GM12878 (cell line): ENCODE results near the gene TNFRSF9. TPM values are rescaled to one million over a fixed set of nuclear protein-coding genes. Genes with fewer than 3 reads are reported as not detected.

Experiments used
- ATAC-seq: fragments of 200-7000 bp; cut with Tn5 transposase; 3 replicates; pipeline ENCODE4 v1.9.1; 2020; ENCODE audit warnings: mild to moderate bottlenecking, moderate library complexity
- BruUV-seq: library from RNA; stranded (reverse); fragments of 400-500 nt; replicated peaks from 2 replicates; lab custom pipeline; 2021; lab: Mats Ljungman, UMichigan
- CTCF ChIA-PET: fragments of 300-600 bp; sonication (Branson Sonifier 250); formaldehyde crosslinking; extraction: SDS; loops from one replicate; lab custom pipeline; 2021; ENCODE audit warnings: inconsistent platforms; lab: Yijun Ruan, JAX
- POLR2A ChIA-PET: fragments of 350-600 bp; formaldehyde crosslinking; extraction: SDS; loops from one replicate; lab custom pipeline; 2021; ENCODE audit warnings: inconsistent platforms; lab: Charles Lee
- RAD21 ChIA-PET: fragments of 300-600 bp; sonication (Branson Sonifier 250); formaldehyde crosslinking; loops from one replicate; lab custom pipeline; 2023; ENCODE audit warnings: antibody characterized with exemption; ENCODE audit not compliant: unreplicated experiment; lab: Charles Lee
- SMC1A ChIA-PET: fragments of 300-600 bp; sonication (Branson Sonifier 250); formaldehyde crosslinking; loops from one replicate; lab custom pipeline; 2023; ENCODE audit not compliant: unreplicated experiment, uncharacterized antibody; lab: Charles Lee
- DNase-seq: peaks from one replicate; pipeline ENCODE4 v3.0.0-alpha.2; 2011; ENCODE audit warnings: low read depth, low spot score
- FAIRE-seq: peaks from 3 replicates; lab custom pipeline; 2011; peaks lifted over from hg19 to GRCh38; lab: Jason Lieb, UNC
- H2AFZ ChIP-seq: 2 replicates; pipeline ENCODE4 v1.6.0; 2011; ENCODE audit warnings: low read depth, low read length, control low read depth; ENCODE audit not compliant: control insufficient read depth
- H3K27ac ChIP-seq: 2 replicates; pipeline ENCODE4 v1.5.1; 2011; ENCODE audit warnings: control low read depth; ENCODE audit not compliant: control insufficient read depth, insufficient read depth
- H3K27me3 ChIP-seq, 2 experiments: replicated peaks in 1 of 2; 2 replicates each; pipeline versions ENCODE4 v1.6.0 to v1.6.1; 2011; ENCODE audit warnings: low read length in 1 of 2; ENCODE audit not compliant: control insufficient read depth in 2 of 2, insufficient read depth in 2 of 2
- H3K36me3 ChIP-seq, 2 experiments: 2 replicates each; pipeline ENCODE4 v1.5.1; 2011; ENCODE audit warnings: low read length in 1 of 2; ENCODE audit not compliant: control insufficient read depth in 2 of 2, insufficient read depth in 2 of 2
- H3K4me1 ChIP-seq: 2 replicates; pipeline ENCODE4 v1.6.1; 2011; ENCODE audit warnings: mild to moderate bottlenecking, low read length, moderate library complexity, mixed read lengths; ENCODE audit not compliant: control insufficient read depth, insufficient read depth
- H3K4me2 ChIP-seq: 2 replicates; pipeline ENCODE4 v1.6.0; 2011; ENCODE audit warnings: control low read depth; ENCODE audit not compliant: control insufficient read depth, insufficient read depth
- H3K4me3 ChIP-seq: fragments of 200-600 bp; sonication (generic); 2 replicates; pipeline ENCODE4 v1.5.1; 2016
- H3K79me2 ChIP-seq: 2 replicates; pipeline ENCODE4 v1.6.0; 2011; ENCODE audit warnings: low read length; ENCODE audit not compliant: control insufficient read depth, insufficient read depth
- H3K9ac ChIP-seq: 2 replicates; pipeline ENCODE4 v1.8.0; 2011; ENCODE audit warnings: low read length, control low read depth, mixed read lengths; ENCODE audit not compliant: control insufficient read depth, insufficient read depth
- H3K9me3 ChIP-seq: replicated peaks from 3 replicates; pipeline ENCODE4 v1.5.1; 2011; ENCODE audit warnings: mild to moderate bottlenecking, low read length; ENCODE audit not compliant: control insufficient read depth, insufficient read depth
- H4K20me1 ChIP-seq: 2 replicates; pipeline ENCODE4 v1.6.0; 2011; ENCODE audit not compliant: control insufficient read depth, insufficient read depth
- CHD2 ChIP-seq: IDR thresholded peaks from 2 replicates; pipeline ENCODE4 v1.6.1; 2011; ENCODE audit warnings: low read depth, low read length, improper control_type of control experiment, borderline replicate concordance
- E2F8 ChIP-seq: fragments of 450-650 bp; IDR thresholded peaks from 2 replicates; pipeline ENCODE4 v1.6.1; 2018; ENCODE audit warnings: mild to moderate bottlenecking, low read depth, moderate library complexity; ENCODE audit not compliant: partially characterized antibody
- NFYA ChIP-seq: IDR thresholded peaks from 2 replicates; pipeline ENCODE4 v1.6.1; 2011; ENCODE audit warnings: low read depth, mild to moderate bottlenecking, low read length, improper control_type of control experiment, borderline replicate concordance
- NKRF ChIP-seq: fragments of 450-650 bp; conservative IDR thresholded peaks from 2 replicates; pipeline ENCODE4 v1.6.1; 2017; ENCODE audit warnings: mild to moderate bottlenecking, moderate library complexity
- RUNX3 ChIP-seq: IDR thresholded peaks from 2 replicates; pipeline ENCODE4 v1.6.1; 2012; ENCODE audit warnings: low read length, inconsistent platforms
- SREBF2 ChIP-seq: IDR thresholded peaks from 2 replicates; pipeline ENCODE4 v1.6.1; 2012; ENCODE audit warnings: mild to moderate bottlenecking, low read length
- WGBS: methylation state at CpG from one replicate; pipeline ENCODE4 v1.1.6; 2016; ENCODE audit warnings: low lambda C conversion rate; ENCODE audit not compliant: insufficient replicate concordance, insufficient coverage; ENCODE audit errors: missing lambda C conversion rate; 5-methylcytosine and 5-hydroxymethylcytosine counted together
- in situ Hi-C: fragments of 300-500 bp; cut with MboI; formaldehyde crosslinking; loops from 9 replicates; pipeline ENCODE4 v1.14.3; 2018; ENCODE audit warnings: mixed read lengths
- intact Hi-C: fragments of 100-400 bp; cut with micrococcal nuclease; formaldehyde crosslinking; loops from one replicate; pipeline ENCODE4 v1.14.2; 2022; ENCODE audit not compliant: unreplicated experiment
- polyA plus RNA-seq, 11 experiments: library from polyadenylated mRNA; depleted of rRNA in 4 of 11; unstranded in 6 of 11; stranded (reverse) in 5 of 11; fragments of >200 nt; fragmentation: Nextera tagmentation in 4 of 11; fragmentation: Illumina TruSeq in 1 of 11; extraction: Ambion mirVana in 4 of 11; extraction: Trizol in 1 of 11; gene quantifications; 1 replicate in 1 of 11; 2 replicates in 10 of 11; pipeline versions ENCODE4 v1.2.1 to v1.2.3, GENCODE V29; 2011 to 2016; ENCODE audit warnings: inconsistent platforms in 2 of 11, missing spikeins in 2 of 11, low read depth in 1 of 11
- total RNA-seq, 4 experiments: library from RNA; depleted of rRNA in 3 of 4; stranded (reverse); fragments of >200 nt in 3 of 4; fragmentation: Illumina TruSeq in 1 of 4; extraction: Trizol in 1 of 4; gene quantifications; 2 replicates each; pipeline versions ENCODE4 v1.2.1 to v1.2.3, GENCODE V29; 2013 to 2021
- TF ChIP-seq, protein P1 (sequence below): fragments of 450-650 bp; IDR thresholded peaks from 2 replicates; pipeline ENCODE4 v1.6.1; 2016; ENCODE audit warnings: mild to moderate bottlenecking

TNFRSF9 gene
- total and polyA plus RNA-seq, 10 of the 15 experiments (the other 5 are each of a cell fraction or from before 2014, with no cell fraction given), result 2.0 to 25.6 (median 5.8) TPM

GRCh38 chr1:7948960-7949359 lies 8.3 kb upstream of the TNFRSF9 start:
- H3K9me3 ChIP-seq, result no peaks in the 10 kb centered on the region
- intact Hi-C loops (no loop called here), in situ Hi-C loops (no loop called here)
- ChIA-PET POLR2A (interaction anchor here (1.7 kb wide), 1 partner anchor 9 kb away, joined by 9 read pairs; the partner anchor contains the start of gene TNFRSF9), SMC1A (interaction anchor here (3.6 kb wide), 1 partner anchor 9 kb away, joined by 9 read pairs; the partner anchor contains the start of gene TNFRSF9), RAD21 (interaction anchor here (0.8 kb wide), 1 partner anchor 13 kb away, joined by 3 read pairs; no protein-coding TSS in a partner anchor), CTCF (interaction anchor here (0.6 to 1.8 kb wide), 3 partner anchors 10 to 1592 kb away, joined by 3 to 8 read pairs (median 4); no protein-coding TSS in a partner anchor)
- H4K20me1 ChIP-seq, result no peaks in the 10 kb centered on the region
- WGBS, result 16% methylated on average over 5 of the region's 5 CpGs
- H3K79me2 ChIP-seq, result no peaks in the 10 kb centered on the region
- H3K4me3 ChIP-seq, result no peak overlapping the region
- no TSS peak for BruUV-seq
- H3K27ac ChIP-seq, result no peak overlapping the region
- no peak for FAIRE-seq
- no peak for DNase-seq
- H2AFZ ChIP-seq, result no peak overlapping the region
- H3K36me3 ChIP-seq, result no peaks in the 10 kb centered on the region
- H3K9ac ChIP-seq, result no peak overlapping the region
- H3K4me2 ChIP-seq, result no peak overlapping the region
- no peaks in the 10 kb centered on the region for H3K27me3 ChIP-seq
- H3K4me1 ChIP-seq, result no peaks in the 10 kb centered on the region; the same call in 1 of the 2 replicates
- no peak for TF ChIP-seq E2F8
- no peak for TF ChIP-seq NFYA
- TF ChIP-seq SREBF2, result no peak
- no peak for TF ChIP-seq NKRF
- TF ChIP-seq CHD2, result no peak
- peak; percentile 41 for TF ChIP-seq RUNX3
- TF ChIP-seq, protein P1, sequence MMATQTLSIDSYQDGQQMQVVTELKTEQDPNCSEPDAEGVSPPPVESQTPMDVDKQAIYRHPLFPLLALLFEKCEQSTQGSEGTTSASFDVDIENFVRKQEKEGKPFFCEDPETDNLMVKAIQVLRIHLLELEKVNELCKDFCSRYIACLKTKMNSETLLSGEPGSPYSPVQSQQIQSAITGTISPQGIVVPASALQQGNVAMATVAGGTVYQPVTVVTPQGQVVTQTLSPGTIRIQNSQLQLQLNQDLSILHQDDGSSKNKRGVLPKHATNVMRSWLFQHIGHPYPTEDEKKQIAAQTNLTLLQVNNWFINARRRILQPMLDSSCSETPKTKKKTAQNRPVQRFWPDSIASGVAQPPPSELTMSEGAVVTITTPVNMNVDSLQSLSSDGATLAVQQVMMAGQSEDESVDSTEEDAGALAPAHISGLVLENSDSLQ, result 0 out of 2 replicates have a peak, but pooled peaks have one; percentile 23
- no peak for ATAC-seq
